HG03139 (cell line): Measurements from ENCODE around the gene MYOD1.

Experiments
- ATAC-seq: cut with Tn5 transposase; IDR thresholded peaks from one replicate; pipeline ENCODE4 v1.9.1; 2021; ENCODE audit not compliant: unreplicated experiment

Gene MYOD1

DNA sequence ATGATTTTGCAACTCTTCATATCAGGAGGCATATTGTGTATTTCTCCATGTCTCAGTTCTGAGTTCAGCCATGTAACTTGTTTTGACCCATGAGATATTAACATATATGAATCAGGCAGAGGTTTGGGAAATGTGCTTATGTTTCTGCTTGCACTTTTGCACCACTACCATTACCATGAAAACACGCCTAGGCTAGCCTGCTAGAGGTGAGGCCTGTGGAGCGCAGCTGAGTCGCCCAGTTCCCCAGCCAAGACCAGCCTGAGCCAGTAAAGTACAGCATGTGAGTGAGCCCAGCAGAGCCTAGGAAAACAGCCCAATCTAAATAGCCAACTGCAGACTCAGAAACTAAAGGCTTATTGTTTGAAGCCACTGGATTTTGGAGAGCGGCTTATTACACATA lies 18.4 kb upstream of the MYOD1 start:
- no peak for ATAC-seq

DNA sequence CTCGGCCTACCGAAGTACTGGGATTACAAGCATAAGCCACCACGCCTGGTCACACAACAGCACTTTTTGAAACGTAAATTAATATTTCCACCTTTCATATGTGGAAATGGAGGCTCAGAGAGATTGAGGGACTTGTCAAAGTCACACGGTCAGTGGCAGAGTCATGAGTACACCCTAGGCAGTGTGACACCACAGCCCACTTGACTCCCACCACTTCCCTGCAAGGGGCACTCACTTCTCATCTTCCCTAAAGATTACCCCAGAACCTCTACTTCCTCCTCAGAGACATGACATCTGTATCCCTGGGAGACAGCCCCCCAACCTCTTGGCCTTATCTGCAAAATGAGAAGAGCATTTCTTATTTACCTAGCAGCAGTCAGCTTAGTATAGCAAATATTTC lies 16.5 kb upstream of the MYOD1 start:
- no peak for ATAC-seq

DNA sequence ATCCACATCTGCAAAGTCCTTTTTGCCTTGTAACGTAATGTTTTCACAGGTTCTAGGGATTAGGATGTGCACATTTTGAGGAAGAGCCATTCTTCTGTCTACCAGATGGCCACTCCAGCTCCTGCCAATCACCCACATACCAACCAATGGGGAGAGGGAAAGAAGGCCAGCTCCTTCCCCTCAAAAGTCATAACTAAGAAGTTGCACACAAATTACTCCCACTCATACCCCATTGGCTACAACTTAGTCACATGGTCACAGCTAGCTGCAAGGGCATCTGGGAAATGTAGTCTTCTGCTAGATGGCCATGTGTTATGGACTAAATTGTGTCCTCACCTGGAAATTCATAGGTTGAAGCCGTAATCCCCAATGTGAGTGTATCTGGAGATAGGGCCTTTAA lies 15.4 kb upstream of the MYOD1 start:
- no peak for ATAC-seq

DNA sequence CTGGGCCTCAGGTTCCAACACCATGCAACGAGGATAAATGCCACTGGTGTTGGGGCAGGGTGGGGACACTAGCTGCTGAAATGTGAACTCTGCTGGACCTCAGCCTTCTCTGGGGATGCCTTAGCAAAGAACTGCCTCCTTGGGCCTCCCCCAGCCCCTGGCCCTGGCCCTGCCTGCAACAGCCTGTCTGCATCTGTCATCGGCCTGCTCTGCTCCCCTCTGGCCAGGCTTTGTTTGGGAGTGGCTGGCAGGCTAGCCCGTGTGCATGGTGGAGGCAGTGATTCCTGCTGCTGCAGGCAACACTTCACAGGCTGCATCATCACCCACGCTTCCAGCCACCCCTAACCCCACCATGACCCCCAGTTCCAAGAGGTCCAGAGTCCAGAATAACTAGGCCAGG lies 11.5 kb upstream of the MYOD1 start:
- no peak for ATAC-seq

DNA sequence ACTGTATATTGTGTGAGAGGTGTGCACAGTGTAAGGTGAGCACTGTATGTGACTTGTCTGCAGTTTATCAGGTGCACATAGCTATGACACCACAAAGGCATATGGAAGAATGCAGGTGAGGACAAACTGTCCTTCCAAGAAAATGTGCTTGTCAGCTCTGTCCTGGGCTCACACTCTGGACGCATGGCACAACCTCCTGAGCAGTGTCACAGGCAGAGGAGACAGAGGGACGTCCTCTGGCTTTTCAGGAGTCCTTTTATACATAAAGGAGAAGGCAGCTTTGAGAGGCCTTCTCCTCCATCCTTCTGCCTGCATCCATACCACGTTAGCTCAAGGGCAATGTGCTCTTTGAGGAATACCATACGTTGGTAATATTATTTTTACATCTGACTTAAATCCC lies 7.5 kb upstream of the MYOD1 start:
- no peak for ATAC-seq

DNA sequence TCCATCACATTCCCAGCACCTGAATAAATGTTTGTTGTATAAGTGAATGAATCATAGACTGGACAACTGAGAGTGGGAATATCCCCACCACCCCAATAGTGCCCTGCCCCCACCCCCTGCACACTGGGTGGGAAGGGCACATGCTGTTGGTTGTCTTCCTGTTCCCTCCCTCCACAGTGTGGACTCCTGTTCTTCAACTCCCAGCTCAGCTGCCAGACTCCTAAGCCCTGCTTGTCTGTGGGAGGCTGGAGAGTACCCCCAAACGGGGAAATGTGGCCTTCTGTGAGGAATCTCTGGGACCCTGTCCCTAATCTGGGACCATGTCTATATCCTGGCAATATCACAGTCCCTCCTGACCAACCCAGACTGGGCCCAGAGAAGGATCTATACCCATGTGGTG lies 5.5 kb upstream of the MYOD1 start:
- no peak for ATAC-seq

DNA sequence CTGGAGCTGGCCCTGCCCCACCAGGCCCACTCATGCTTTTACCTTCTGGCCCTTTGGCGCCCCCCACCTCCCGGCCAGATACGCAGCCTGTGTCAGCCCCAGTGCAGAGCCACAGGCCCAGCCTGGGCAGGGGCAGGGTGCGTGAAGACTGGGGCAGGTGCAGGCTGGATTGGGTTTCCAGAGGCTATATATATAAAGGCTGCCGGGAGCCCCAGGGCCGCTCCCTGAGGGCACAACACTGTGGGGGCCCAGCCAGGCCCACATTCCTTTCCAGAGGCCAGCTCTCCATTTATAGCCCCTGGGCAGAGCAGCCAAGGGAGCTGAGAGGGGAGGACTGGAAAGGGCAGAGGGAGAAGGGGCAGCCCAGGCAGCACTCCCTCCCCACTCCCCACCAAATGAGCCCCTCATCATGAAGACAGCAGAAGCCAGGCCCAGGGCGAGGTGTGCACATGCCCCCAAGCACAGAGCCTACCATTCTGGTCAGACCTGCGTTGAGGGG lies 5.0 kb upstream of the MYOD1 start:
- no peak for ATAC-seq

DNA sequence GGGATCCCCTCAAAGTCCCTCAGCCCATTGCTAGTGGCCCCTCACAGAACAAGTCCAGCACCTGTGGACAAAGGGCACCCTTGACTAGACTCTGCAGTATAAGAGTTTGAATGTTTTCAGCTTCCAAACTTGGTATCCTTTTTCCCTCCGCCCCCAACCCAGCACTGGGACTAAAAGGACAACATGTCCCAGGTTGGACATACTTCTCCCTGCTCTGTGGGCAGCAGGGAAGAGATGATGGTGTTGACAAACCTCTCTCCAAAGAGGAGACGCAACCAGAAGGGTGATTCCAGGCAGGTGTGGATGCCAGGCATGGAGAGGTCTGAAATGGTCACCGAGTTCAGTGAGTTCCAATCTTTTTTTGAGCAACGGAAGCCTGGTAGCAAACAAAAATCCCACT lies 4.5 kb upstream of the MYOD1 start:
- ATAC-seq, result no peak

DNA sequence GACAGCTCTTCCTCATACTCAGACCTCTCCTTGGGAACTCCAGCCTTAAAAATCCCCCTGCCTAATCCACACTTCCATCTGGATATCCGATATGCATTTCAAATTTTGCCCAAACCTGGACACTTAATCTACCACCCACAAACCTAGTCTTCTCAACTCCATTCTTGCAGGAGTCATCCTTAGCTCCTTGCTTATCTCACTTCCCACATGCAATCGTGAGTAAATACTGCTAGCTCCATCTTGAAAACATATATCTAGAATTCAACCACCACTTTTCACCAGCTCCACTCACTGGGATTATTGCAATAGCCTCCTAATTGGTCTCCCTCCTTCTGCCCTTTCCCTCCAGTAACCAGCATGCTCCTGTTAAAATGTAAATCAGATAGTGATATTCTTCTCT lies 2.6 kb upstream of the MYOD1 start:
- ATAC-seq, result no peak

DNA sequence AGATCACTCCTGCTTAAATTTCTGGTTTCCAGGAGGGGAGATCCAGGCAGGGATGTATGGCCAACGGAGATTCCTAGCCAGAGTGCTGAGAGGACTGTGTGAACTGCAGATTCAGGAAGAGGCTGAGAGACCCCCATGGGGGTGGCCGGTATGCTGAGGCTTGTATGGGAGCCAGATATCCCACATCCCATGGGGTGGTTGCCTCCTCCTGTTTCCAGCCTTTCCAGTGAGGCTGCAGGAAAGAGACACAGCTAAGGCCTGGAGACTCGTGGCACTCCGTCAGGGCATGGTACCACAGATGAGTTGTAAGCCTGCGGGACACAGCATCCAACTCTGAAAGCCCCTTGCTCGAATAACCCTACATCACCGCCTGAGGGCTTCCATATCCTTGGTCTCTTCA lies 1.4 kb upstream of the MYOD1 start:
- no peak for ATAC-seq

DNA sequence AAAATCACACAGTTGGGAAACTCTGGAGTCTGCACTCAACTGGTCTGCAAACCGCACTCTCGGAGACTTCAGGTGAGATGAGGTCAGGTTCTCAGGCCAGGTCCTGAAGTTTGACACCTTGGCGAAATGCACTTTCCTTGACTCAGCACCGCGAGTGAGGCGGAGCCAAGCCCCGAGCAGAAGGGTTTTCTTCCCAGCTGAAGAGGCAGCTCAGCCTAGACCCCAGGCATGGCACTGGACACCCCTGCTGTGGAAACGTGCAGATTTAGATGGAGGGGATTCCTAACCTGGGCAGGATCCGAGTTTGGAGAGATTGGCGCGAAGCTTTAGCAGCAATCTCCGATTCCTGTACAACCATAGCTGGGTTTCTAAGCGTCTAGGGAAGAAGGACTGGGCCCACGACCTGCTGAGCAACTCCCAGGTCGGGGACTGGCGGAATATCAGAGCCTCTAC lies 835 bp upstream of the MYOD1 start:
- no peak for ATAC-seq

DNA sequence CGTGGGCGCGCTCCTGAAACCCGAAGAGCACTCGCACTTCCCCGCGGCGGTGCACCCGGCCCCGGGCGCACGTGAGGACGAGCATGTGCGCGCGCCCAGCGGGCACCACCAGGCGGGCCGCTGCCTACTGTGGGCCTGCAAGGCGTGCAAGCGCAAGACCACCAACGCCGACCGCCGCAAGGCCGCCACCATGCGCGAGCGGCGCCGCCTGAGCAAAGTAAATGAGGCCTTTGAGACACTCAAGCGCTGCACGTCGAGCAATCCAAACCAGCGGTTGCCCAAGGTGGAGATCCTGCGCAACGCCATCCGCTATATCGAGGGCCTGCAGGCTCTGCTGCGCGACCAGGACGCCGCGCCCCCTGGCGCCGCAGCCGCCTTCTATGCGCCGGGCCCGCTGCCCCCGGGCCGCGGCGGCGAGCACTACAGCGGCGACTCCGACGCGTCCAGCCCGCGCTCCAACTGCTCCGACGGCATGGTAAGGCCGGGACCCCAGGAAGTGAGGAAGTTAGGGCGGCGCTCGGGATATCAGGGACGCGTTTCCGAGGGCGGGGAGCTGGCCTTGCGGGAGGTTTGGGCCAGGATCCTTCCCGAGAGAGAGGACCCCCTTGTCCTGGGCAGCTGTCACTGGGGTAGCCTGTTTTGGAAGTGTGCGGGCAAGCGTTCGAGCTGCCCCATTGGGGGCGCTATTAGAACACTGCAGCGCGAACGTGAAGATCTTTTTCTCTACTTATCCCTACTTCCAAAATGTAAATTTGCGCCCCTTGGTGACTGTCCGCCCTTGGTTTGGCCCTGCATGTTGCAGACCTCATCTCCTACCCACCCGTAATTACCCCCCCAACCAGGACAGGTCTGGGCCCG lies 796 bp downstream of the MYOD1 start:
- ATAC-seq, result no peak

DNA sequence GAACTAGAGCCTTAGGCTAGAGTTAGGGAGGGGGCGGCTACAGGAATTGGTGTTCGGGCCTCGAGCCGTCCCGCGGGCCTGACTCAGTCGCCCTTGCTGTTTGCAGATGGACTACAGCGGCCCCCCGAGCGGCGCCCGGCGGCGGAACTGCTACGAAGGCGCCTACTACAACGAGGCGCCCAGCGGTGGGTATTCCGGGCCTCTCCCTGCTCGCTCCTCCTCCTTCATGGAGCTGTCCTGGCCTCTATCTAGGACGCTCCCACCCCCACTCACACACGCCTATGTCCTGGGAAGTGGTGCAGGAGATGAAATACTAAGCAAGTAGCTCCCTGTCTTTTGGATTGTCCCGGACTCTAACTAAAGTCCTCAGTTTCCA lies 1.4 kb downstream of the MYOD1 start:
- no peak for ATAC-seq

DNA sequence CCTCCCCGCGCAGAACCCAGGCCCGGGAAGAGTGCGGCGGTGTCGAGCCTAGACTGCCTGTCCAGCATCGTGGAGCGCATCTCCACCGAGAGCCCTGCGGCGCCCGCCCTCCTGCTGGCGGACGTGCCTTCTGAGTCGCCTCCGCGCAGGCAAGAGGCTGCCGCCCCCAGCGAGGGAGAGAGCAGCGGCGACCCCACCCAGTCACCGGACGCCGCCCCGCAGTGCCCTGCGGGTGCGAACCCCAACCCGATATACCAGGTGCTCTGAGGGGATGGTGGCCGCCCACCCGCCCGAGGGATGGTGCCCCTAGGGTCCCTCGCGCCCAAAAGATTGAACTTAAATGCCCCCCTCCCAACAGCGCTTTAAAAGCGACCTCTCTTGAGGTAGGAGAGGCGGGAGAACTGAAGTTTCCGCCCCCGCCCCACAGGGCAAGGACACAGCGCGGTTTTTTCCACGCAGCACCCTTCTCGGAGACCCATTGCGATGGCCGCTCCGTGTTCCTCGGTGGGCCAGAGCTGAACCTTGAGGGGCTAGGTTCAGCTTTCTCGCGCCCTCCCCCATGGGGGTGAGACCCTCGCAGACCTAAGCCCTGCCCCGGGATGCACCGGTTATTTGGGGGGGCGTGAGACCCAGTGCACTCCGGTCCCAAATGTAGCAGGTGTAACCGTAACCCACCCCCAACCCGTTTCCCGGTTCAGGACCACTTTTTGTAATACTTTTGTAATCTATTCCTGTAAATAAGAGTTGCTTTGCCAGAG lies 2.0 kb downstream of the MYOD1 start:
- ATAC-seq, result no peak

DNA sequence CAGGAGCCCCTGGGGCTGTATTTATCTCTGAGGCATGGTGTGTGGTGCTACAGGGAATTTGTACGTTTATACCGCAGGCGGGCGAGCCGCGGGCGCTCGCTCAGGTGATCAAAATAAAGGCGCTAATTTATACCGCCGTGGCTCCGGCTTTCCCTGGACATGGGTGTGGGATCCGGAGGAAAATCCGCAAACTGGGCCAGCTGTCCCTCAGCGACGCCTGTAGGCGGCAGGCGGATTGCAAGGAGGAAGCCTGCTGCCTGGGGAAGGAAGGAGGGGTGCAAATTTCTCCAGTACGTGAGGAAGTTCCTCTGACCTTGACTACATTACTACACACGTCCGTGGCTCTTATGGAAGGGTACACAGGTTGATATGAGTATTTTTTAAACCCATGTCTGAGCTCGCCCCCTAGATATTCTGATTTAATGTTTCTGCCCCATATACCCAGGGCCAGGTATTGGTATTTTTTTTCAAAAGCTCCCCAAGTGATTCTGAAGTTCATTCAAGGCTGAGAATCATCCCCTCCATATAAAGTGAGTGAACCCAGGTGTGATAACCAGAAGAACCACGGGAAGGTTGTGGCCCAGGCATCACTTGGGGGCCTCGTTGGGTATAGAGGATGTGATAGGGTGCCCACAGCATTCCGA lies 2.8 kb downstream of the MYOD1 start:
- no peak for ATAC-seq

DNA sequence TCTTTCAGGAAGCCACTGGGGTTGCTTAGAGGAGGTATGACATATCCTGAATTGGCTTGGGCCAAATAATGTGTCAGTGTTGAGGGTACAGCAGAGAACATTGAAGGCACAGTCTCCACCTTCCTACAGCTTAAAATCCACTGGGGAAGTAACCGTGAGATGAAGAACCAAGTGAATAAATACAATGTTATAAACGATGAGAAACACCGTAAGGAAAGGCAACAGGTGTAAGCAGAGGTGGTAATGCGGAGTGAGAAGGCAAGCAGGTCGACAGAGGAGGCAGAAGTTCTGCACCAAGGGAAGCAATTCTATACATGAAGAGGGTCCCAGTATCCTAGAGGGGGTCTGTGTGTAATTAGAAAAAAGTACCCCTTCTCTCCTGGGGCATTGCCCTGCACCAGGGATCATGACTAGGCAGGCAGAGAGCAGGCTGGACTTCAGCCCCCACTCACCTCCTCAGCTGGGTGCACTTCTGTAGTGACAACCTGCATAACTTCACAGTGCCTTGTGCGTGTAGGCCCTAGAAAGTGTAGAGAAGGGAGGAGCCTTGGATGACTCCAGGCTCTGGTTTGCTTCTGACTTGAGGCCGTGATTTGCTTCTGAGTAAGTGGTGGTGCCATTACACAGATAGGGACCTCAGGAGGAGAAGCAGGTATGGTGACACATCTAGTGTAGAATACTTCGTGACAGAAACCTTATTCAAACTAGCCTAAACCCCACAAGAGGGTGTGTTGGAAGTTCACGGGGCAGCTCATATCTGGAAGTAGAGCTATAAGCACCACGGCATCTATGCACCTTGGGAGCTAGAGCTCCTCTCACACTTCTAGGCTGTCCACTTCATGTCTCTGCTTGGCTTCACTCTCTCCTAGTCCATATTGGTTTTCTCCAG lies 4.9 kb downstream of the MYOD1 start:
- no peak for ATAC-seq

DNA sequence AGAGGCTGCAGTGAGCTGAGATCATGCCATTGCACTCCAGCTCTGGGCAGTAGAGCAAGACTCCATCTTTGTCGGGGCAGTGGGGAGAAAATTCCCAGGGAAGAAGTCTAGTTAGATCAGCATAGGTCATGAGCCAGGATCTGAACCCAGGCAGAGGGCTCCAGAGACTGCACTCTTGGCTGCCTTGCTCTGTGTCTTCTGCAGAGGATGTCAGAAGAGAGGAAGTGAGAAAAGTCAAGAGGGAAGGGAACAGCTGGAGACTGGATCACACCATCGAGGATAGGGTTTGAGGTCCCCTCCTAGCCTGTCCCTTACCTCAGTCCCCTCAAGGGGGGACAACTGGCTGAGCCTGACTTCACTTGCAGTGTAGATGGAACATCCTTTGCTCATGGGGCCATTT lies 5.8 kb downstream of the MYOD1 start:
- ATAC-seq, result no peak

DNA sequence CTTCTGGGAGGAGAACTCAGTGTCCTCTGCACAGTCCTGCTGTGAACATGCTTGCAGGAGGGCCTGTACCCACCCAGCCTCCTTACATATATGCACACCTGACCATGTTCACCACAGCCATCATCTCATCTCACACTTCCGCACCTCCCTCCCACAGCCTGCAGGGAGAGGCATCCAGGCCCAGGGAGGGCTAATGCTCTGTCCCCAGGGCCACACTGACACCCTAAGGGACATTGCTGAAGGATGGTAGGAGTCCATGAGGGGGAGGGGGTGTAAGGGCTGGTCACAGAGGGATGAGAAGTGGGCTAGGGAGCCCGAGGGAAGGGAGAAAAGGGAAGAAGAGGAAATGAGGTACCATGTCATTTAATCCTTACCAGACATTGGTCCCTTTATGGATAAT lies 10.8 kb downstream of the MYOD1 start:
- no peak for ATAC-seq

DNA sequence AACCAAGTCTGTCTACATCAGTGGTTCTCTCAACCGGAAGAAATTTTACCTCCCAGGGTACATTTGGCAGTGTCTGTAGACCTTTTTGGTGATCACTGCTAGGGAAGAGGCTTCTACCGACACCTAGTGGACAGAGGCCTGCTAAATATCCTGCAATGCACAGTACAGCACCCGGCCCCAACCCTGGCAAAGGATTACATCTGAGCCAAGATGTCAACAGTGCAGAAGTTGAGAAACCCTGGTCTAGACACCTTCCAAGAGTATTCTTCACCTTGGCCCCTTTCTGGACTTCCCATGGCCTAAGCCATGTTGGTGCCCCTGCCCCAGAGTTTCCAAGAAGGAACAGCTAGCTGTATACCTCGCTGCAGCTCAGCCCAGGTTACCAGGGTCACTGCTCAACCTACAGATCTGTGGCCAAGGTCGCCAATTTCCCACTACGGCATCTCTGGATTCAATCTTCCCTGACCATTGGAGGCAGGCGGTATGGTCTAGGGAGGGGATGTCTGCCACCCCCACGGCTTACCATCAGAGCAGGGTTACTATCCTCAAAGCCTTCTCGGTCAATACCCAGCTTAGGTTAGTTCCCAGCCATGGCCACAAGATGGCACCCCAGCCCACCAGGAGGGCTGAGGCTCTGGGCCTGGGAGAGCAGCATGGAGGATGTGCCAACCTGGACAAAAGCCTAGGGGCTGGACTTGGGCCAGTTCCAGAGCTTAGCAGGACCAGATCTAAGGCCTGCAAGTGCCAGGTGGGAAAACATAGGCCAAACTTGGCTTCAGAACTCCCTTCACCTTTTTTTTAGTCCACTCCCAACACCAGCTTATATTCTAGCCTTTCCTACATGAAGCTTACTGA lies 11.5 kb downstream of the MYOD1 start:
- peak; percentile 69 for ATAC-seq

DNA sequence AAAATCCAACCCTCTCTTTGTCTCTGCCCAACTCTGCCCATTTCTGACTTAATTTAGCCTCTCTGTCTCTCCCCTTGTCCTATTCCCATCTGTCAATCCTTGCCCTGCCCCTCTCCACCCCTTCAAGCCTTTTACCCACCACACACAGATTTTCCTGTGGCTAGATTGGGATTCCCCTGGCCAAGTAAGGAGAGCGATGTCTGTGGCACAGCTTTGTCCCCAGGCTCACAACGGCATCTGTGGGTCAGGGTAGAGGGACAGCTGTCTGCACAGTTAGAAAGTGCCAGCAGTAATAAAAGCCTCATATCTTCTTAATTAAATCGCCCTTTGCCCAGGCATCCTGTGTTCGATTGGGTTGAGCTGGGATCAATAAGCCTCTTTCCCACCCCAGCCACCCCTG lies 13.9 kb downstream of the MYOD1 start:
- no peak for ATAC-seq
